GM23338 (cell line): ENCODE data around the gene TMEM187. TPM values are rescaled to one million over a fixed set of nuclear protein-coding genes. Genes with fewer than 3 reads are reported as not detected.

Source experiments
- ATAC-seq: fragments of 200-7000 bp; cut with Tn5 transposase; 3 replicates; pipeline ENCODE4 v1.9.1; 2020
- DNase-seq: peaks from one replicate; pipeline ENCODE4 v3.0.0-alpha.2; 2015; ENCODE audit warnings: low spot score
- H2AFZ ChIP-seq: fragments of 200-600 bp; sonication (generic); 2 replicates; pipeline ENCODE4 v1.8.0; 2016; ENCODE audit warnings: antibody characterized with exemption, mild to moderate bottlenecking, moderate library complexity
- H3F3A ChIP-seq: fragments of 200-600 bp; sonication (generic); replicated peaks from 2 replicates; pipeline ENCODE4 v1.8.0; 2017; ENCODE audit warnings: antibody characterized with exemption, mixed run types, low read depth
- H3K27ac ChIP-seq: fragments of 200-600 bp; sonication (generic); 2 replicates; pipeline ENCODE4 v1.6.1; 2016; ENCODE audit warnings: low read depth
- H3K27me3 ChIP-seq: fragments of 200-600 bp; sonication (generic); 2 replicates; pipeline ENCODE4 v1.8.0; 2016; ENCODE audit warnings: mild to moderate bottlenecking, mixed run types, moderate library complexity; ENCODE audit not compliant: insufficient read depth
- H3K36me3 ChIP-seq: fragments of 200-600 bp; sonication (generic); 2 replicates; pipeline ENCODE4 v1.8.0; 2016; ENCODE audit warnings: mild to moderate bottlenecking; ENCODE audit not compliant: insufficient read depth
- H3K4me1 ChIP-seq: fragments of 200-600 bp; sonication (generic); 2 replicates; pipeline ENCODE4 v1.8.0; 2016; ENCODE audit warnings: mild to moderate bottlenecking, moderate library complexity; ENCODE audit not compliant: insufficient read depth
- H3K4me2 ChIP-seq: fragments of 200-600 bp; sonication (generic); 2 replicates; pipeline ENCODE4 v1.7.1; 2017; ENCODE audit warnings: mixed run types
- H3K4me3 ChIP-seq: fragments of 200-600 bp; sonication (generic); 2 replicates; pipeline ENCODE4 v1.6.1; 2016; ENCODE audit warnings: mixed run types
- H3K79me2 ChIP-seq: fragments of 200-600 bp; sonication (generic); replicated peaks from 2 replicates; pipeline ENCODE4 v1.8.0; 2017; ENCODE audit warnings: mild to moderate bottlenecking; ENCODE audit not compliant: insufficient read depth
- H3K9me2 ChIP-seq: fragments of 200-600 bp; sonication (generic); 2 replicates; pipeline ENCODE4 v1.8.0; 2017; ENCODE audit not compliant: insufficient read depth
- H4K20me1 ChIP-seq: fragments of 200-600 bp; sonication (generic); replicated peaks from 2 replicates; pipeline ENCODE4 v1.8.0; 2017; ENCODE audit warnings: mild to moderate bottlenecking; ENCODE audit not compliant: insufficient read depth
- H3K27ac Mint-ChIP-seq: 2 replicates; pipeline ENCODE4 v1.8.0; 2020; ENCODE audit warnings: inconsistent platforms, mild to moderate bottlenecking, moderate library complexity, mixed read lengths
- H3K27me3 Mint-ChIP-seq: 3 replicates; pipeline ENCODE4 v1.8.0; 2022; ENCODE audit warnings: low read depth, mild to moderate bottlenecking, moderate library complexity, mixed read lengths, inconsistent platforms; ENCODE audit not compliant: insufficient read depth, poor library complexity
- H3K36me3 Mint-ChIP-seq: 3 replicates; pipeline ENCODE4 v1.8.0; 2021; ENCODE audit warnings: low read depth, mild to moderate bottlenecking, inconsistent platforms, moderate library complexity, mixed read lengths
- H3K4me1 Mint-ChIP-seq: 3 replicates; pipeline ENCODE4 v1.8.0; 2020; ENCODE audit warnings: mild to moderate bottlenecking, inconsistent platforms, mixed read lengths
- H3K4me3 Mint-ChIP-seq: 3 replicates; pipeline ENCODE4 v1.8.0; 2021; ENCODE audit warnings: moderate library complexity, mild to moderate bottlenecking, inconsistent platforms, mixed read lengths
- H3K9me3 Mint-ChIP-seq: 3 replicates; pipeline ENCODE4 v1.8.0; 2020; ENCODE audit warnings: moderate library complexity, mild to moderate bottlenecking, inconsistent platforms, mixed read lengths
- EZH2phosphoT487 ChIP-seq: fragments of 200-600 bp; sonication (generic); IDR thresholded peaks from one replicate; pipeline ENCODE4 v1.8.1; 2018; ENCODE audit warnings: antibody characterized with exemption; ENCODE audit not compliant: unreplicated experiment
- JUNB ChIP-seq: IDR thresholded peaks from one replicate; pipeline ENCODE4 v1.6.1; 2016; ENCODE audit warnings: antibody characterized with exemption; ENCODE audit not compliant: unreplicated experiment
- NANOG ChIP-seq: IDR thresholded peaks from 2 replicates; pipeline ENCODE4 v1.6.1; 2016; ENCODE audit warnings: antibody characterized with exemption, borderline replicate concordance
- REST ChIP-seq: IDR thresholded peaks from one replicate; pipeline ENCODE4 v1.6.1; 2018; ENCODE audit warnings: antibody characterized with exemption; ENCODE audit not compliant: unreplicated experiment
- STAT1 ChIP-seq: IDR thresholded peaks from one replicate; pipeline ENCODE4 v1.6.1; 2016; ENCODE audit warnings: antibody characterized with exemption; ENCODE audit not compliant: unreplicated experiment
- ZNF114 ChIP-seq: fragments of 250-450 bp; sonication (Bioruptor Pico); IDR thresholded peaks from 2 replicates; pipeline ENCODE4 v1.5.0; 2020; ENCODE audit warnings: mild to moderate bottlenecking, moderate library complexity
- ZNF331 ChIP-seq: fragments of 250-450 bp; sonication (Bioruptor Pico); IDR thresholded peaks from 2 replicates; pipeline ENCODE4 v1.5.0; 2020; ENCODE audit warnings: low read depth, mild to moderate bottlenecking, moderate library complexity
- ZNF462 ChIP-seq: fragments of 250-450 bp; sonication (Bioruptor Pico); IDR thresholded peaks from 2 replicates; pipeline ENCODE4 v1.5.0; 2020; ENCODE audit warnings: mild to moderate bottlenecking, moderate library complexity
- polyA plus RNA-seq: library from polyadenylated mRNA; unstranded; fragments of >200 nt; fragmentation: Nextera tagmentation; extraction: Ambion mirVana; gene quantifications from 2 replicates; pipeline ENCODE4 v1.2.1, GENCODE V29; 2016
- total RNA-seq: library from RNA; depleted of rRNA; stranded (reverse); fragments of >200 nt; shearing (Covaris generic); gene quantifications from 2 replicates; pipeline ENCODE4 v1.2.3, GENCODE V29; 2014
- TF ChIP-seq, protein P1 (sequence below), 2 experiments: fragments of 200-600 bp in 1 of 2; sonication (generic) in 1 of 2; conservative IDR thresholded peaks; 2 replicates each; pipeline versions ENCODE4 v1.5.1 to v1.6.1; 2016 to 2017; ENCODE audit warnings: antibody characterized with exemption in 2 of 2, low read depth in 2 of 2, mild to moderate bottlenecking in 2 of 2, moderate library complexity in 1 of 2
- TF ChIP-seq, protein P2 (sequence below): IDR thresholded peaks from 2 replicates; pipeline ENCODE4 v1.6.1; 2016; ENCODE audit warnings: antibody characterized with exemption

The TMEM187 gene
- total and polyA plus RNA-seq, 2 experiments from 2014 or later, result 2.5 to 4.4 TPM

- H3K27ac Mint-ChIP-seq, result no peak overlapping the region
- Histone ChIP-seq H3K27ac (peak overlapping the region; percentile 63; the same call in 1 of the 2 replicates), H3K79me2 (no peaks in the 10 kb centered on the region), H3K4me1 (no peaks in the 10 kb centered on the region), H2AFZ (no peak overlapping the region), H3K4me3 (no peak overlapping the region), H3F3A (no peaks in the 10 kb centered on the region), H3K9me2 (no peaks in the 10 kb centered on the region), H4K20me1 (no peaks in the 10 kb centered on the region), H3K27me3 (no peaks in the 10 kb centered on the region), H3K4me2 (no peak overlapping the region), H3K36me3 (no peaks in the 10 kb centered on the region)
- H3K9me3 Mint-ChIP-seq, result no peaks in the 10 kb centered on the region
- peaks cover 26% of the 10 kb centered on the region; the same call in 2 of the 3 replicates for H3K36me3 Mint-ChIP-seq
- no peak for DNase-seq
- H3K4me3 Mint-ChIP-seq, result no peak overlapping the region
- no peak for ATAC-seq
- H3K4me1 Mint-ChIP-seq, result peaks cover 16% of the 10 kb centered on the region
- H3K27me3 Mint-ChIP-seq, result no peaks in the 10 kb centered on the region
- TF ChIP-seq JUNB (no peak), NANOG (no peak), STAT1 (no peak), EZH2phosphoT487 (no peak), REST (no peak), ZNF331 (CRISPR knock-in tag) (no peak), ZNF462 (CRISPR knock-in tag) (no peak), ZNF114 (CRISPR knock-in tag) (no peak)
- TF ChIP-seq, protein P1, sequence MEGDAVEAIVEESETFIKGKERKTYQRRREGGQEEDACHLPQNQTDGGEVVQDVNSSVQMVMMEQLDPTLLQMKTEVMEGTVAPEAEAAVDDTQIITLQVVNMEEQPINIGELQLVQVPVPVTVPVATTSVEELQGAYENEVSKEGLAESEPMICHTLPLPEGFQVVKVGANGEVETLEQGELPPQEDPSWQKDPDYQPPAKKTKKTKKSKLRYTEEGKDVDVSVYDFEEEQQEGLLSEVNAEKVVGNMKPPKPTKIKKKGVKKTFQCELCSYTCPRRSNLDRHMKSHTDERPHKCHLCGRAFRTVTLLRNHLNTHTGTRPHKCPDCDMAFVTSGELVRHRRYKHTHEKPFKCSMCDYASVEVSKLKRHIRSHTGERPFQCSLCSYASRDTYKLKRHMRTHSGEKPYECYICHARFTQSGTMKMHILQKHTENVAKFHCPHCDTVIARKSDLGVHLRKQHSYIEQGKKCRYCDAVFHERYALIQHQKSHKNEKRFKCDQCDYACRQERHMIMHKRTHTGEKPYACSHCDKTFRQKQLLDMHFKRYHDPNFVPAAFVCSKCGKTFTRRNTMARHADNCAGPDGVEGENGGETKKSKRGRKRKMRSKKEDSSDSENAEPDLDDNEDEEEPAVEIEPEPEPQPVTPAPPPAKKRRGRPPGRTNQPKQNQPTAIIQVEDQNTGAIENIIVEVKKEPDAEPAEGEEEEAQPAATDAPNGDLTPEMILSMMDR (conservative IDR thresholded peaks at IDR 0.05; ENCODE audit: low read depth in 2 of 2), result no peak
- TF ChIP-seq, protein P2, sequence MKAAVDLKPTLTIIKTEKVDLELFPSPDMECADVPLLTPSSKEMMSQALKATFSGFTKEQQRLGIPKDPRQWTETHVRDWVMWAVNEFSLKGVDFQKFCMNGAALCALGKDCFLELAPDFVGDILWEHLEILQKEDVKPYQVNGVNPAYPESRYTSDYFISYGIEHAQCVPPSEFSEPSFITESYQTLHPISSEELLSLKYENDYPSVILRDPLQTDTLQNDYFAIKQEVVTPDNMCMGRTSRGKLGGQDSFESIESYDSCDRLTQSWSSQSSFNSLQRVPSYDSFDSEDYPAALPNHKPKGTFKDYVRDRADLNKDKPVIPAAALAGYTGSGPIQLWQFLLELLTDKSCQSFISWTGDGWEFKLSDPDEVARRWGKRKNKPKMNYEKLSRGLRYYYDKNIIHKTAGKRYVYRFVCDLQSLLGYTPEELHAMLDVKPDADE, result no peak
Observed at GRCh38 chrX:154014429-154015380, 42.2 kb downstream of the TMEM187 start.
